Measurements from ENCODE around the gene PAN3.

GRCh38 chr13:28199089-28199488 lies 60.7 kb downstream of the PAN3 start:
- TF ChIP-seq SP1 (IDR thresholded peaks at IDR 0.05) (no peak), FOXK2 (IDR thresholded peaks at IDR 0.05) (no peak), ELF4 (IDR thresholded peaks at IDR 0.05) (no peak), NFRKB (IDR thresholded peaks at IDR 0.05) (no peak), ZNF384 (IDR thresholded peaks at IDR 0.05) (no peak), FOXA1 (IDR thresholded peaks at IDR 0.05) (no peak), PKNOX1 (IDR thresholded peaks at IDR 0.05) (no peak), HDGF (IDR thresholded peaks at IDR 0.05; ENCODE audit: borderline replicate concordance) (no peak), FOXM1 (IDR thresholded peaks at IDR 0.05; ENCODE audit: borderline replicate concordance) (no peak), SUZ12 (IDR thresholded peaks at IDR 0.05) (no peak), BHLHE40 (IDR thresholded peaks at IDR 0.05; ENCODE audit: borderline replicate concordance) (no peak)
